ENCODE data around the gene BAG3.
A peak's percentile ranks its signal among the peaks of the same experiment; 100 is the strongest.
"Not testable (repeated sequence)": the region's sequence is repeated elsewhere in the genome, so short reads cannot be mapped to it uniquely, and the experiment has no call there.

The BAG3 gene

GRCh38 chr10:119619215-119619614 lies 32.0 kb upstream of the BAG3 start:
- Histone ChIP-seq H2AFZ (peak overlapping the region; percentile 67), H3K36me3 (ENCODE audit: control insufficient read depth, insufficient read depth, low read length) (no peaks in the 10 kb centered on the region), H3K79me2 (no peaks in the 10 kb centered on the region), H3K4me3 (ENCODE audit: low read depth, low read length) (no peak overlapping the region), H3K27ac (peak overlapping the region; percentile 22), H3K9ac (no peak overlapping the region), H3K27me3 (ENCODE audit: control insufficient read depth, insufficient read depth, low read length) (no peaks in the 10 kb centered on the region), H3K9me3 (ENCODE audit: control insufficient read depth, low read length) (no peaks in the 10 kb centered on the region), H3K4me2 (ENCODE audit: low read length) (no peak overlapping the region), H3K4me1 (no peaks in the 10 kb centered on the region)
- no peak for TF ChIP-seq CTCF (IDR thresholded peaks at IDR 0.05)

GRCh38 chr10:119619811-119620210 lies 31.4 kb upstream of the BAG3 start:
- not testable (repeated sequence) for H2AFZ ChIP-seq; H3K4me3 ChIP-seq (ENCODE audit: low read depth, low read length); H3K4me1 ChIP-seq; H3K27ac ChIP-seq; H3K79me2 ChIP-seq; H3K4me2 ChIP-seq (ENCODE audit: low read length); H3K9me3 ChIP-seq (ENCODE audit: control insufficient read depth, low read length); H3K9ac ChIP-seq; H3K36me3 ChIP-seq (ENCODE audit: control insufficient read depth, insufficient read depth, low read length); H3K27me3 ChIP-seq (ENCODE audit: control insufficient read depth, insufficient read depth, low read length)

GRCh38 chr10:119620241-119621077 lies 30.7 kb upstream of the BAG3 start:
- Histone ChIP-seq H3K36me3 (ENCODE audit: control insufficient read depth, insufficient read depth, low read length) (no peaks in the 10 kb centered on the region), H2AFZ (no peak overlapping the region), H3K9ac (no peak overlapping the region), H3K27me3 (ENCODE audit: control insufficient read depth, insufficient read depth, low read length) (no peaks in the 10 kb centered on the region), H3K4me3 (ENCODE audit: low read depth, low read length) (no peak overlapping the region), H3K4me2 (ENCODE audit: low read length) (no peak overlapping the region), H3K27ac (no peak overlapping the region), H3K4me1 (no peaks in the 10 kb centered on the region), H3K9me3 (ENCODE audit: control insufficient read depth, low read length) (no peaks in the 10 kb centered on the region), H3K79me2 (no peaks in the 10 kb centered on the region)
- TF ChIP-seq CTCF (IDR thresholded peaks at IDR 0.05): no peak

GRCh38 chr10:119621078-119621384 lies 30.1 kb upstream of the BAG3 start:
- no peaks in the 10 kb centered on the region for H3K36me3 ChIP-seq (ENCODE audit: control insufficient read depth, insufficient read depth, low read length)
- H3K27ac ChIP-seq: no peak overlapping the region
- H3K9ac ChIP-seq: no peak overlapping the region
- no peaks in the 10 kb centered on the region for H3K79me2 ChIP-seq
- TF ChIP-seq CTCF (IDR thresholded peaks at IDR 0.05): no peak
- H3K9me3 ChIP-seq (ENCODE audit: control insufficient read depth, low read length): no peaks in the 10 kb centered on the region
- no peak overlapping the region for H3K4me3 ChIP-seq (ENCODE audit: low read depth, low read length)
- H3K27me3 ChIP-seq (ENCODE audit: control insufficient read depth, insufficient read depth, low read length): no peaks in the 10 kb centered on the region
- no peaks in the 10 kb centered on the region for H3K4me1 ChIP-seq
- no peak overlapping the region for H2AFZ ChIP-seq
- no peak overlapping the region for H3K4me2 ChIP-seq (ENCODE audit: low read length)

GRCh38 chr10:119625570-119626280 lies 25.5 kb upstream of the BAG3 start:
- no peaks in the 10 kb centered on the region for H3K27me3 ChIP-seq (ENCODE audit: control insufficient read depth, insufficient read depth, low read length)
- H3K79me2 ChIP-seq: no peaks in the 10 kb centered on the region
- H3K4me3 ChIP-seq (ENCODE audit: low read depth, low read length): no peak overlapping the region
- H3K9ac ChIP-seq: no peak overlapping the region
- H3K4me1 ChIP-seq: no peaks in the 10 kb centered on the region
- H3K36me3 ChIP-seq (ENCODE audit: control insufficient read depth, insufficient read depth, low read length): no peaks in the 10 kb centered on the region
- no peak overlapping the region for H3K4me2 ChIP-seq (ENCODE audit: low read length)
- H3K9me3 ChIP-seq (ENCODE audit: control insufficient read depth, low read length): no peaks in the 10 kb centered on the region
- no peak overlapping the region for H3K27ac ChIP-seq
- H2AFZ ChIP-seq: no peak overlapping the region
- TF ChIP-seq CTCF (IDR thresholded peaks at IDR 0.05): no peak
